Naive thymus-derived CD4-positive, alpha-beta T cell (primary cell): Measurements from ENCODE around the gene ACBD6. TPM values are rescaled to one million over a fixed set of nuclear protein-coding genes. Genes with fewer than 3 reads are reported as not detected.
A peak's percentile ranks its signal among the peaks of the same experiment; 100 is the strongest.

Experiments
- ATAC-seq: fragments of 150-1000 bp; cut with Tn5 transposase; 2 replicates; pipeline ENCODE4 v1.10.0; 2021; ENCODE audit warnings: mild to moderate bottlenecking, moderate library complexity
- CTCF ChIA-PET: fragments of 350-600 bp; sonication (Branson Sonifier 250); formaldehyde crosslinking; loops from one replicate; lab custom pipeline; 2021; ENCODE audit warnings: antibody characterized with exemption; lab: Charles Lee
- POLR2A ChIA-PET: fragments of 350-600 bp; sonication (Branson Sonifier 250); formaldehyde crosslinking; loops from one replicate; lab custom pipeline; 2021; ENCODE audit warnings: antibody characterized with exemption, inconsistent platforms; lab: Charles Lee
- DNase-seq, 9 donors: peaks; one replicate each; pipeline versions ENCODE4 v3.0.0 to v3.0.0-alpha.2; 2020 to 2022; ENCODE audit warnings: mixed read lengths in 1 of 9
- H3K27ac ChIP-seq: one replicate; pipeline ENCODE4 v1.7.0; 2013; ENCODE audit warnings: mild to moderate bottlenecking, low read depth, low read length, moderate library complexity
- H3K27me3 ChIP-seq, 2 donors: one replicate each; pipeline ENCODE4 v1.7.0; 2013; ENCODE audit warnings: low read length in 2 of 2, mild to moderate bottlenecking in 2 of 2, moderate library complexity in 2 of 2; ENCODE audit not compliant: control insufficient read depth in 2 of 2, insufficient read depth in 2 of 2
- H3K36me3 ChIP-seq, 3 experiments: 1 replicate in 2 of 3; 2 replicates in 1 of 3; pipeline ENCODE4 v1.7.0; 2013; ENCODE audit warnings: low read length in 3 of 3, mild to moderate bottlenecking in 3 of 3, moderate library complexity in 1 of 3; ENCODE audit not compliant: insufficient read depth in 3 of 3, control insufficient read depth in 2 of 3
- H3K4me1 ChIP-seq, 2 donors: one replicate each; pipeline ENCODE4 v1.7.0; 2013; ENCODE audit warnings: low read length in 2 of 2, mild to moderate bottlenecking in 2 of 2, moderate library complexity in 1 of 2; ENCODE audit not compliant: control insufficient read depth in 2 of 2, insufficient read depth in 2 of 2
- H3K4me3 ChIP-seq: 2 replicates; pipeline ENCODE4 v1.7.0; 2013; ENCODE audit warnings: mild to moderate bottlenecking, low read length
- H3K9me3 ChIP-seq, 3 experiments: 1 replicate in 2 of 3; 2 replicates in 1 of 3; pipeline ENCODE4 v1.7.0; 2013; ENCODE audit warnings: low read length in 3 of 3; ENCODE audit not compliant: control insufficient read depth in 2 of 3
- H3K27ac Mint-ChIP-seq, 9 donors: one replicate each; pipeline ENCODE4 v1.8.0; 2020 to 2022; ENCODE audit warnings: mixed read lengths in 9 of 9, mild to moderate bottlenecking in 8 of 9, moderate library complexity in 5 of 9, inconsistent platforms in 2 of 9
- H3K27me3 Mint-ChIP-seq, 5 donors: one replicate each; pipeline ENCODE4 v1.8.0; 2021 to 2022; ENCODE audit warnings: mixed read lengths in 5 of 5, mild to moderate bottlenecking in 1 of 5
- H3K36me3 Mint-ChIP-seq, 5 donors: one replicate each; pipeline ENCODE4 v1.8.0; 2020 to 2022; ENCODE audit warnings: mixed read lengths in 5 of 5, mild to moderate bottlenecking in 3 of 5, inconsistent platforms in 1 of 5
- H3K4me1 Mint-ChIP-seq, 7 donors: one replicate each; pipeline ENCODE4 v1.8.0; 2020 to 2022; ENCODE audit warnings: mixed read lengths in 7 of 7, mild to moderate bottlenecking in 3 of 7, inconsistent platforms in 1 of 7
- H3K4me3 Mint-ChIP-seq, 10 donors: one replicate each; pipeline ENCODE4 v1.8.0; 2020 to 2022; ENCODE audit warnings: mild to moderate bottlenecking in 10 of 10, mixed read lengths in 10 of 10, moderate library complexity in 6 of 10, inconsistent platforms in 2 of 10
- H3K9me3 Mint-ChIP-seq, 11 donors: one replicate each; pipeline ENCODE4 v1.8.0; 2020 to 2022; ENCODE audit warnings: mixed read lengths in 11 of 11, mild to moderate bottlenecking in 4 of 11, inconsistent platforms in 1 of 11, moderate library complexity in 1 of 11
- intact Hi-C, 2 donors: fragments of 100-400 bp; cut with micrococcal nuclease; formaldehyde crosslinking; loops; one replicate each; pipeline ENCODE4 v1.15.1; 2023
- polyA plus RNA-seq, 2 donors: library from polyadenylated mRNA; unstranded; fragments of 300-500 nt; fragmentation: Illumina TruSeq; gene quantifications; one replicate each; pipeline ENCODE4 v1.2.3, GENCODE V29; 2021
- total RNA-seq, 6 experiments: library from RNA in 5 of 6; stranded (reverse) in 5 of 6; gene quantifications; 1 replicate in 5 of 6; 2 replicates in 1 of 6; pipeline ENCODE4 v1.2.3 and lab custom pipeline; 2021 to 2026

ACBD6 gene
- total and polyA plus RNA-seq, 7 experiments from 2014 or later: 44.2 to 75.7 (median 47.3) TPM

DNA sequence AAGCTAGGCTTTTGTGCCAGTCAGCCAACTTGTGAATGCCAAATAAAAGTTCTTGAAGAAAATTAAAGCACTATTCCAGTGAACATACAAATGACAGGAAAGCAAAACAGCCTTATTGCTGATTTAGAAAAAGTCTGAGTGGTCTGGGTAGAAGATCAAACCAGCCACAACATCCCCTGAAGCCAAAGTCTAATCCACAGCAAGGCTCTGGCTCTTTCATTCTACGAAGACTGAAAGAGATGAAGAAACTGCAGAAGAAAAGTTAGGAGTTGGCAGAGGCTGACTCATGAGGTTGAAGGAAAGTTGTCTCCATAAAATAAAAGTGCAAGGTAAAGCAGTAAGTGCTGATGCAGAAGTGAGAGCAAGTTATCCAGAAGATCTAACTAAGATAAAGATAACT is 206.4 kb downstream of the ACBD6 start:
- intact Hi-C loops: no loop called here
- Histone ChIP-seq H3K36me3 (no peaks in the 10 kb centered on the region), H3K27me3 (no peaks in the 10 kb centered on the region), H3K27ac (no peak overlapping the region), H3K4me3 (no peak overlapping the region), H3K9me3 (peaks cover 0 to 4% (median 0%) of the 10 kb centered on the region in 3 experiments), H3K4me1 (no peaks in the 10 kb centered on the region)
- no peak for DNase-seq
- Mint-ChIP-seq H3K4me1 (peaks cover 18 to 45% (median 31%) of the 10 kb centered on the region in 7 donors), H3K4me3 (peak overlapping the region in 1 of 10 donors; percentile 16), H3K36me3 (peaks cover 4 to 33% (median 24%) of the 10 kb centered on the region in 5 donors), H3K27me3 (no peaks in the 10 kb centered on the region), H3K9me3 (peaks cover 0 to 16% (median 6%) of the 10 kb centered on the region in 11 donors), H3K27ac (peak overlapping the region in 2 of 9 donors; percentile 35 to 83)
- POLR2A ChIA-PET: no interaction called here
- no peak for ATAC-seq
- CTCF ChIA-PET: no interaction called here

DNA sequence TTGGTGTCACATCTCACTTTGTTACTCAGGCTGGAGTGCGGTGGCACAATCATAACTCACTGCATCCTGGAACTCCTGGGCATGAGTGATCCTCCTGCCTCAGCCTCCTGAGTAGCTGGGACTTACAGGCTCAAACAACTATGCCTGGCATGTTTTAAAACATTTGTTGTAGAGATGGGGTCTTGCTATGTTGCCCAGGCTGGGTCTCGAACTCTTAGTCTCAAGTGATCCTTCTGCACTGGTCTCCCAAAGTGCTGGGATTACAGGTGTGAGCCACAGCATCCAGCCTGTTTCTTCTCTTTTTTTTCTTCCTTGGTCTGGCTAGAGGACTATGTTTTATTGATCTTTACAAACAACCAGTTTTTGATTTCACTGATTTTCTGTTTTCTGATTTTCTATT is 207.7 kb downstream of the ACBD6 start:
- no peak overlapping the region for H3K27ac ChIP-seq
- H3K4me3 Mint-ChIP-seq: no peak overlapping the region

DNA sequence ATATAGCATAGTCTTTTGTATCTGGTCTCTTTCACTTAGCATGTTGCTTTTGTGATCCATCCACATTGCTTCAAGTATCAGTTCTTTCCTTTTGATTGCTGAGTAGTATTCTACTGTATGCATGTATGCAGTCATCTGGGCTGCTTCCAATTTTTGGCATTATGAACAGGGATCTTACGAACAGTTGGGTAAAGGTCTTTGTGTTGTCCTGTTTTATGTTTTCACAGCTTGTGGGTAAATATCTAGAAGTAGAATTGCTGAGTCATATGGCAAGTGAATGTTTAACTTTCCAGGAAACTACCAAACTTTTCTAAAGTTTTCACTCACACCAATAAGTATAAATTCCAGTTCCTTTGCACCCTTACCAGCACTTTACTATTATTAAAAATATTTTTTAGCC is 211.4 kb downstream of the ACBD6 start:
- intact Hi-C loops: no loop called here
- H3K36me3 ChIP-seq: peaks cover 0 to 8% (median 0%) of the 10 kb centered on the region in 3 experiments
- H3K4me1 ChIP-seq: no peaks in the 10 kb centered on the region
- peak overlapping the region in 2 of 9 donors; percentile 9 to 44 for H3K27ac Mint-ChIP-seq
- DNase-seq (no peak), ATAC-seq (no peak)
- H3K4me1 Mint-ChIP-seq: peaks cover 17 to 50% (median 40%) of the 10 kb centered on the region in 7 donors
- ChIA-PET CTCF (no interaction called here), POLR2A (no interaction called here)
- no peaks in the 10 kb centered on the region for H3K27me3 Mint-ChIP-seq
- peaks cover 0 to 14% (median 4%) of the 10 kb centered on the region in 11 donors for H3K9me3 Mint-ChIP-seq
- H3K27me3 ChIP-seq: no peaks in the 10 kb centered on the region
- H3K4me3 ChIP-seq: no peak overlapping the region
- no peak overlapping the region for H3K27ac ChIP-seq
- H3K4me3 Mint-ChIP-seq: peak overlapping the region in 1 of 10 donors; percentile 2
- H3K9me3 ChIP-seq: peaks cover 0 to 4% (median 0%) of the 10 kb centered on the region in 3 experiments
- H3K36me3 Mint-ChIP-seq: peaks cover 3 to 27% (median 25%) of the 10 kb centered on the region in 5 donors

More for the DNA sequence above, 207.7 kb downstream of the ACBD6 start:
- Mint-ChIP-seq H3K27ac (no peak overlapping the region), H3K27me3 (no peaks in the 10 kb centered on the region), H3K4me1 (peaks cover 20 to 58% (median 44%) of the 10 kb centered on the region in 7 donors), H3K9me3 (peaks cover 0 to 16% (median 6%) of the 10 kb centered on the region in 11 donors), H3K36me3 (peaks cover 4 to 33% (median 28%) of the 10 kb centered on the region in 5 donors)
- Histone ChIP-seq H3K27me3 (no peaks in the 10 kb centered on the region), H3K4me1 (no peaks in the 10 kb centered on the region), H3K4me3 (no peak overlapping the region), H3K36me3 (no peaks in the 10 kb centered on the region), H3K9me3 (peaks cover 0 to 4% (median 0%) of the 10 kb centered on the region in 3 experiments)
- DNase-seq: no peak
- POLR2A ChIA-PET: no interaction called here
- CTCF ChIA-PET: no interaction called here
- no peak for ATAC-seq
- intact Hi-C loops: no loop called here

DNA sequence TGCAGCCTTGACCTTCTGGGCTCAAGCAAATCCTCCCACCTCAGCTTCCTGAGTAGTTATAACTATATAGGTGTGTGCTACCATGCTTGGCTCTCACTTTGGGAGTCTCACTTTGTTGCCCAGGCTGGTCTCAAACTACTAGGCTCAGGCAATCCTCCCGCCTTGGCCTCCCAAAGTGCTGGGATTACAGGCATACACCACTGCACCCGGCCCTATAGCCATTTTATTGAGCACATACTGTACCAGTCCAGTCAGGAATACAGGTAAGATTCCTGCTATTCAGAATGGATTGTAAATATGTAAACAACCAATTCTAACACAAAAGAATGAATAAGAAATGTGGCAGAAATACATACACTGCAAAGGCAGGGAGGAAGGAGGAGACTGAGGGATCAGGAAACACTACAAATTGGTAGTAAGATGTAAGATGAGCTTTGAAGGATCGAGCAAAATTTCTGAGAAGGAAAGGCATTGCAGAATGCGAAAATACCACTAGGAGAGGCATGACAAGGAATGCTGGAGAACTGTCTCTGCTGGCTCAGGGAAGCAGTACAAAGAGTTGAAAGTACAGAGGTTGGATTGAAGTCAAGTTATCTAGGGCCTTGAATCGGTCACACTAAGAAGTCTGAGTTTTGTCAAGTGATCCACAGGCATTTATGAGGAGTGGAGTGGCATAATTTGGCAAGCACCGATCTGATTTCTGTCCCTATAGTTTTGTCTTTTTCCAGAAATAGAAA is 211.9 kb downstream of the ACBD6 start:
- Mint-ChIP-seq H3K27ac (peak overlapping the region in 6 of 9 donors; percentile 2 to 65 (median 35)), H3K4me3 (peak overlapping the region in 4 of 10 donors; percentile 1 to 52 (median 20)), H3K4me1 (peaks cover 13 to 45% (median 36%) of the 10 kb centered on the region in 7 donors), H3K9me3 (peaks cover 0 to 14% (median 4%) of the 10 kb centered on the region in 11 donors), H3K36me3 (peaks cover 3 to 25% (median 24%) of the 10 kb centered on the region in 5 donors), H3K27me3 (no peaks in the 10 kb centered on the region)
- POLR2A ChIA-PET: no interaction called here
- CTCF ChIA-PET: no interaction called here
- Histone ChIP-seq H3K36me3 (peaks cover 0 to 8% (median 0%) of the 10 kb centered on the region in 3 experiments), H3K9me3 (peaks cover 0 to 4% (median 0%) of the 10 kb centered on the region in 3 experiments), H3K27ac (no peak overlapping the region), H3K27me3 (no peaks in the 10 kb centered on the region), H3K4me3 (no peak overlapping the region), H3K4me1 (no peaks in the 10 kb centered on the region)
- ATAC-seq: no peak
- no peak for DNase-seq
- intact Hi-C loops: no loop called here

DNA sequence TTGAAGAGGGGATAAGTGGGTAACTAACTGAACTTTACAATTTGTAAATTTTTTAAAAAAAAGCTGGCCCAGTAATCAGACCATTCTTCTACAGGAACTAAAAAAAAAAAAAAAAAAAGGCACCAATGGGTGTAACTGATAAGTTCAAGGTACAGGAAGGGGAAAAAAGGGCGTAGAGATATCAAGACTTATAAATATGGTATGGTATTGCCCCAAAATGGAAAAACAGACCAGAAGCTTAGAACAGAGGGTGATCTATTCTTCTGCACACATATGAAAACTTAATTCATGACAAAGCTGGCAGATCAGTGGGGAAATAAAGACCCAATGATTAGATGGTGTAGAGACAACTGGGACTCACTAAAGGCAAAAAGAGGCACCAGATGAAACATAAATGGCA is 213.4 kb downstream of the ACBD6 start:
- H3K4me3 ChIP-seq: no peak overlapping the region
- H3K27me3 ChIP-seq: no peaks in the 10 kb centered on the region
- H3K4me1 Mint-ChIP-seq: peaks cover 13 to 45% (median 32%) of the 10 kb centered on the region in 7 donors
- peaks cover 0 to 3% (median 0%) of the 10 kb centered on the region in 3 experiments for H3K9me3 ChIP-seq
- ATAC-seq (no peak), DNase-seq (no peak)
- intact Hi-C loops: no loop called here
- no peak overlapping the region for H3K27ac ChIP-seq
- H3K9me3 Mint-ChIP-seq: peaks cover 0 to 8% (median 2%) of the 10 kb centered on the region in 11 donors
- CTCF ChIA-PET: no interaction called here
- POLR2A ChIA-PET: no interaction called here
- H3K36me3 ChIP-seq: peaks cover 0 to 8% (median 0%) of the 10 kb centered on the region in 3 experiments
- H3K4me3 Mint-ChIP-seq: peak overlapping the region in 4 of 10 donors; percentile 7 to 29 (median 16)
- H3K36me3 Mint-ChIP-seq: peaks cover 7 to 27% (median 19%) of the 10 kb centered on the region in 5 donors
- peak overlapping the region in 7 of 9 donors; percentile 20 to 63 (median 48) for H3K27ac Mint-ChIP-seq
- H3K4me1 ChIP-seq: no peaks in the 10 kb centered on the region
- H3K27me3 Mint-ChIP-seq: no peaks in the 10 kb centered on the region

DNA sequence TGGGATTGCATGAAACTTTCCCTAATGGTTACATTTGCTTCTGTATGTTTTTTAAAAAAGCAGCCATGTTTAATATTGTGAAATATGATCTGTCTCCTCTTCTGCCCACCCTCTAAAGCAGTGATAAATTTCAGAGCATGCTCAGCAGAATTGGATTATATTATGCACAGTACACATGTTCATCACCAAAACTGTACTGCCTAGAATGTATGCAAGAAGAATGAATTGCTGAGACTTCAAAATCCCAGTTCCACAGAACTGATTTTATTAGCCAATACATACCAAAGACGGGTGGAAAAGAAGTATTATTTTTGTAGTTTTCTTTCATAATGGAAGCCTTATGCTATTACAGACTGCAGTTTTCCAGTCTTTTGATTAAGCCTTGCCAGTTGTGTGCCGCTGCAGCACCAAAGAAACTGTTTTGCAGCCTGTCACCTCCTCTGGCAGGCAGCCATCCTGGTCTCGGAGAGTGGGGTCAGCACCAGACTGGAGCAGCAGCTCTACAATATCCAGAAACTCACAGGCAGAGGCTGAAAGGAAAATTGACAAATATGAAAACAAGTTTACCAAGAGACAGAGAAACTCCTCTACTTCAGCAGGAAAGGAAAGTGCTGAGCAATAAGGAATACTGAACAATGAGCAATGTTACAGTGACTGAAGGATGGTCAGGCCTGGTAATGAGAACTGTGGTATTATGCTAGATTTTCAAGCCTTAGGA is 214.2 kb downstream of the ACBD6 start:
- Histone ChIP-seq H3K9me3 (no peaks in the 10 kb centered on the region), H3K27me3 (no peaks in the 10 kb centered on the region), H3K4me1 (no peaks in the 10 kb centered on the region), H3K4me3 (no peak overlapping the region), H3K36me3 (peaks cover 0 to 8% (median 0%) of the 10 kb centered on the region in 3 experiments), H3K27ac (no peak overlapping the region)
- POLR2A ChIA-PET: no interaction called here
- Mint-ChIP-seq H3K9me3 (peaks cover 0 to 8% (median 0%) of the 10 kb centered on the region in 11 donors), H3K4me3 (no peak overlapping the region), H3K4me1 (peaks cover 13 to 45% (median 32%) of the 10 kb centered on the region in 7 donors), H3K27ac (peak overlapping the region in 2 of 9 donors; percentile 26 to 61), H3K27me3 (no peaks in the 10 kb centered on the region), H3K36me3 (peaks cover 7 to 30% (median 19%) of the 10 kb centered on the region in 5 donors)
- no peak for ATAC-seq
- CTCF ChIA-PET: no interaction called here
- DNase-seq: no peak
- intact Hi-C loops: no loop called here
